Measurements from ENCODE around the gene PFKFB3.

PFKFB3 gene

GRCh38 chr10:6226216-6226615, 23.5 kb downstream of the PFKFB3 start:
- ATAC-seq, result no peak
- TF ChIP-seq, protein P1, sequence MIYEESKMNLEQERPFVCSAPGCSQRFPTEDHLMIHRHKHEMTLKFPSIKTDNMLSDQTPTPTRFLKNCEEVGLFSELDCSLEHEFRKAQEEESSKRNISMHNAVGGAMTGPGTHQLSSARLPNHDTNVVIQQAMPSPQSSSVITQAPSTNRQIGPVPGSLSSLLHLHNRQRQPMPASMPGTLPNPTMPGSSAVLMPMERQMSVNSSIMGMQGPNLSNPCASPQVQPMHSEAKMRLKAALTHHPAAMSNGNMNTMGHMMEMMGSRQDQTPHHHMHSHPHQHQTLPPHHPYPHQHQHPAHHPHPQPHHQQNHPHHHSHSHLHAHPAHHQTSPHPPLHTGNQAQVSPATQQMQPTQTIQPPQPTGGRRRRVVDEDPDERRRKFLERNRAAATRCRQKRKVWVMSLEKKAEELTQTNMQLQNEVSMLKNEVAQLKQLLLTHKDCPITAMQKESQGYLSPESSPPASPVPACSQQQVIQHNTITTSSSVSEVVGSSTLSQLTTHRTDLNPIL (CRISPR knock-in tag; IDR thresholded peaks at IDR 0.05; ENCODE audit: low read depth), result no peak
- TF ChIP-seq ZFP3 (CRISPR knock-in tag; IDR thresholded peaks at IDR 0.05) (no peak), TCF4 (CRISPR knock-in tag; IDR thresholded peaks at IDR 0.05; ENCODE audit: borderline replicate concordance) (no peak), BACH2 (CRISPR knock-in tag; IDR thresholded peaks at IDR 0.05; ENCODE audit: borderline replicate concordance) (no peak), GLIS3 (CRISPR knock-in tag; IDR thresholded peaks at IDR 0.05) (no peak), ZNF70 (CRISPR knock-in tag; IDR thresholded peaks at IDR 0.05) (no peak), ZFP30 (CRISPR knock-in tag; IDR thresholded peaks at IDR 0.05) (no peak), ZNF565 (CRISPR knock-in tag; conservative IDR thresholded peaks at IDR 0.05; ENCODE audit: low read depth) (no peak), OSR1 (CRISPR knock-in tag; IDR thresholded peaks at IDR 0.05) (no peak), CSDC2 (CRISPR knock-in tag; IDR thresholded peaks at IDR 0.05) (no peak), ZC3H10 (CRISPR knock-in tag; IDR thresholded peaks at IDR 0.05) (no peak), TSHZ2 (CRISPR knock-in tag; IDR thresholded peaks at IDR 0.05) (no peak), PPARA (CRISPR knock-in tag; IDR thresholded peaks at IDR 0.05; ENCODE audit: borderline replicate concordance) (no peak), TOX (CRISPR knock-in tag; IDR thresholded peaks at IDR 0.05; ENCODE audit: borderline replicate concordance) (no peak), ESRRG (CRISPR knock-in tag; IDR thresholded peaks at IDR 0.05) (no peak)
- TF ChIP-seq, protein P2, sequence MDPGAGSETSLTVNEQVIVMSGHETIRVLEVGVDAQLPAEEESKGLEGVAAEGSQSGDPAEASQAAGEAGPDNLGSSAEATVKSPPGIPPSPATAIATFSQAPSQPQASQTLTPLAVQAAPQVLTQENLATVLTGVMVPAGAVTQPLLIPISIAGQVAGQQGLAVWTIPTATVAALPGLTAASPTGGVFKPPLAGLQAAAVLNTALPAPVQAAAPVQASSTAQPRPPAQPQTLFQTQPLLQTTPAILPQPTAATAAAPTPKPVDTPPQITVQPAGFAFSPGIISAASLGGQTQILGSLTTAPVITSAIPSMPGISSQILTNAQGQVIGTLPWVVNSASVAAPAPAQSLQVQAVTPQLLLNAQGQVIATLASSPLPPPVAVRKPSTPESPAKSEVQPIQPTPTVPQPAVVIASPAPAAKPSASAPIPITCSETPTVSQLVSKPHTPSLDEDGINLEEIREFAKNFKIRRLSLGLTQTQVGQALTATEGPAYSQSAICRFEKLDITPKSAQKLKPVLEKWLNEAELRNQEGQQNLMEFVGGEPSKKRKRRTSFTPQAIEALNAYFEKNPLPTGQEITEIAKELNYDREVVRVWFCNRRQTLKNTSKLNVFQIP (CRISPR knock-in tag; IDR thresholded peaks at IDR 0.05; ENCODE audit: borderline replicate concordance, low read depth), result no peak

DNA sequence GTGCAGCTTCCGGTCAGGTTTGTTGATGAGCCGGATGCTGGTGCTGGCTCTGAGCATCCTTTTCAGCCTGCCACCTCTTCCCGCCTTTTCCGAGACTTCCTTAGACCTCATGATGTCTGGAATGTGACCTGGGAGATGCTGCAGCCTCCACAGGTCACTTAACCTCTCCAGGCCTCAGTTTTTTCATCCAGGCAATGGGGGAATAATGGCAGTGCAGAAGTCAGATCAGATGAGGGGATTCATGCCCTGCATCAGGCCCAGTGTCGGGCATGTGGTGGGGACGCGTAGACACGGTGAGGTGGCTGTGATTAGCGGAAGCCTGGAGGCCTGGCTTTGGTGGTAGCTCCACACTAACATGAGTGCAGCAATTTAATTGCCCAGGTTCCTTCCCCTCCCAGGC, 24.6 kb downstream of the PFKFB3 start:
- TF ChIP-seq, protein P1 (CRISPR knock-in tag; IDR thresholded peaks at IDR 0.05; ENCODE audit: low read depth), result no peak
- no peak for TF ChIP-seq ZNF8 (CRISPR knock-in tag; IDR thresholded peaks at IDR 0.05)
- ATAC-seq, result no peak

DNA sequence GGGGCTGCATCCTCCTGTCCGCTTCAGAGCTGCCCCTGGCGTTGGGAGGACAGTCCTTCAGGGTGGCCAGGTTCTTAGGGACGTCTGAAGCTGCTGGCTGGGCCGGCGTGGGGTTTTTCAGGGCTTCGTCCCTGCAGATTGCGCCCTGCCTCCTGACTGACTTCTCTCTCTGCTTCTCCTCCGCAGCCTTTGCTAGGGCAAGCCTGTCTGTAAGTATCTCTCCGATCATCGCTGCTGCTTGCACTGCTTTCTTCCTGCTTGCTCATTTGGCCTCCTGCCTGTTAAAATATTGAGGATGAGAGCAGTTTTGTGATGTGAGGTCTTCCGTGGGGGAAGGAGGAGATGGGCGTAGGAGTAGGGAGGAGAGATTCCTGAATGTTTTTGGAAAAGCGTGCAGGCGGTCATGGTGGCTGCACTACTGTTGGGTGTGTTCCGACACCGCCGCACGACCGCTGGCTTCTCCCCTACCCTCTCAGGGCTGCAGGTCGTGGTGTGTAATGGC, 25.3 kb downstream of the PFKFB3 start:
- no peak for ATAC-seq
- TF ChIP-seq, protein P1 (CRISPR knock-in tag; IDR thresholded peaks at IDR 0.05; ENCODE audit: low read depth), result no peak
- TF ChIP-seq ZFP30 (CRISPR knock-in tag; IDR thresholded peaks at IDR 0.05) (no peak), ARNTL (CRISPR knock-in tag; IDR thresholded peaks at IDR 0.05; ENCODE audit: borderline replicate concordance, low read depth) (no peak)

DNA sequence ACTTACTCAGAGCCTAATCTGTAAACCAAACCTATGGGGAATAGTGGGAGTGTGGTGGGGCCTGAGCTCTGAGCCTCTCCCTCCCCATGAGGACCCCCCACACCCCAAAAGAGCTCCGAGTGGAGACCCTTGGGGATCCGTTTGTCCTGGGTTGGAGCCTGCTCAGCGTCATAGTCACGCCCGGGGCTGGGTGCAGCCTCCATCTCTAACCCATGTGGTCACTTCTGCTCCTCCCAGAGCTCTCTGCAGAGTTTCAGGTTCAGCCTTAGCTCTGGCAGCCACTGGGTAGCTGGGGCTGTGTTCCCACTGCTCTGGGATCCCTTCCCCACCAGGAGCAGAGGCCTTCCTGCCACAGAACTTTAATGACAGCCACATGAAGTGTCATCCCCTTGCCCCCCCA, 25.9 kb downstream of the PFKFB3 start:
- TF ChIP-seq ZFP3 (CRISPR knock-in tag; IDR thresholded peaks at IDR 0.05), result no peak
- TF ChIP-seq ARNTL (CRISPR knock-in tag; IDR thresholded peaks at IDR 0.05; ENCODE audit: borderline replicate concordance, low read depth), result no peak
- no peak; the same call in 2 of the 3 replicates for ATAC-seq

DNA sequence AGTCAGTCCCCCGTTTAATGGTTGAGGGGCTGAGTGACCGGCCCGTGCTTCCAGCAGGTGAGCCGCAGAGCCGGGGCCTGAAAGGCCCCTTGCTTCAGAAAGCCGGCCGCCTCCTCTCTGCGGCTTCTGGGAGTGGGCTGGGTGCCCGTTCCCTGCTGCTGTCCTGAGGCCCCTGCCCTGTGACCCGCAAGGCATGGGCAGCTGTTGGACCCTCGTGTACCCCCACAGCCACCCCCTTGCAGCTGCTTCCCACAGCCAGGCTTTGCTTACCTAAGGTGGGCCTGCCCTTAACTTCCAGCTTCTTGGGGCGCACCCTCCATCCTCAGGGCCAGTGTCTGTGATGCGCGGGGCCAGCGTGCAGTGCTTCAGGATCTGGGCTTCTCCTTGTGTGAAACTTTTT, 26.6 kb downstream of the PFKFB3 start:
- TF ChIP-seq PATZ1 (CRISPR knock-in tag; IDR thresholded peaks at IDR 0.05; ENCODE audit: borderline replicate concordance) (no peak), ZFP3 (CRISPR knock-in tag; IDR thresholded peaks at IDR 0.05) (no peak), CSRNP3 (CRISPR knock-in tag; IDR thresholded peaks at IDR 0.05) (no peak), TOX (CRISPR knock-in tag; IDR thresholded peaks at IDR 0.05; ENCODE audit: borderline replicate concordance) (no peak), ZNF565 (CRISPR knock-in tag; conservative IDR thresholded peaks at IDR 0.05; ENCODE audit: low read depth) (no peak), ZC3H10 (CRISPR knock-in tag; IDR thresholded peaks at IDR 0.05) (no peak), ESRRG (CRISPR knock-in tag; IDR thresholded peaks at IDR 0.05) (no peak), SNAI2 (CRISPR knock-in tag; IDR thresholded peaks at IDR 0.05) (no peak), CSDC2 (CRISPR knock-in tag; IDR thresholded peaks at IDR 0.05) (no peak), ZNF70 (CRISPR knock-in tag; IDR thresholded peaks at IDR 0.05) (no peak), ZNF8 (CRISPR knock-in tag; IDR thresholded peaks at IDR 0.05) (no peak), OSR1 (CRISPR knock-in tag; IDR thresholded peaks at IDR 0.05) (no peak), ARNTL (CRISPR knock-in tag; IDR thresholded peaks at IDR 0.05; ENCODE audit: borderline replicate concordance, low read depth) (no peak)
- no peak for ATAC-seq

All from SK-N-SH treated with all-trans-retinoic acid at 6 μM for 48 hours (cell line).